Gastrocnemius medialis (tissue), 4 donors: Measurements from ENCODE around the gene OR10P1. TPM values are rescaled to one million over a fixed set of nuclear protein-coding genes. Genes with fewer than 3 reads are reported as not detected.
"Not testable (repeated sequence)": the region's sequence is repeated elsewhere in the genome, so short reads cannot be mapped to it uniquely, and the experiment has no call there.

Experiments
- ATAC-seq, 2 donors: fragments of 150-250 bp; one replicate each; pipeline ENCODE4 v1.9.1; 2016
- DNase-seq, 2 donors: peaks; one replicate each; pipeline ENCODE4 v3.0.0-alpha.2; 2019
- H3K27ac ChIP-seq, 4 donors: fragments of 200-600 bp; sonication (generic); 1 replicate in 1 of 4; 2 replicates in 3 of 4; pipeline ENCODE4 v1.5.1; 2016 to 2018; ENCODE audit warnings: mild to moderate bottlenecking in 2 of 4, moderate library complexity in 1 of 4
- H3K27me3 ChIP-seq, 3 donors: fragments of 200-600 bp; sonication (generic) in 2 of 3; 1 replicate in 1 of 3; 2 replicates in 2 of 3; pipeline versions ENCODE4 v1.5.1 to v1.6.0; 2016 to 2019; ENCODE audit warnings: mild to moderate bottlenecking in 1 of 3, moderate library complexity in 1 of 3
- H3K36me3 ChIP-seq, 2 donors: fragments of 200-600 bp; sonication (generic) in 1 of 2; one replicate each; pipeline ENCODE4 v1.5.1; 2017 to 2018
- H3K4me1 ChIP-seq, 2 donors: fragments of 200-600 bp; sonication (generic) in 1 of 2; one replicate each; pipeline ENCODE4 v1.5.1; 2016 to 2017; ENCODE audit warnings: mild to moderate bottlenecking in 2 of 2
- H3K4me3 ChIP-seq, 4 donors: fragments of 200-600 bp; sonication (generic) in 3 of 4; 1 replicate in 1 of 4; 2 replicates in 3 of 4; pipeline ENCODE4 v1.5.1; 2016 to 2019; ENCODE audit warnings: mild to moderate bottlenecking in 2 of 4
- H3K9me3 ChIP-seq, 3 donors: fragments of 200-600 bp; sonication (generic) in 2 of 3; 1 replicate in 1 of 3; 2 replicates in 2 of 3; pipeline ENCODE4 v1.5.1; 2016 to 2019
- CTCF ChIP-seq, 5 experiments: fragments of 450-650 bp in 3 of 5; fragments of 200-600 bp in 2 of 5; sonication (generic) in 2 of 5; IDR thresholded peaks in 4 of 5; conservative IDR thresholded peaks in 1 of 5; 1 replicate in 4 of 5; 2 replicates in 1 of 5; pipeline ENCODE4 v1.5.1; 2016 to 2019; ENCODE audit warnings: antibody characterized with exemption in 5 of 5, mild to moderate bottlenecking in 3 of 5, moderate library complexity in 3 of 5
- POLR2A ChIP-seq, 2 donors: fragments of 450-650 bp; IDR thresholded peaks; one replicate each; pipeline ENCODE4 v1.6.1; 2017; ENCODE audit warnings: antibody characterized with exemption in 2 of 2, mild to moderate bottlenecking in 2 of 2, moderate library complexity in 2 of 2
- in situ Hi-C, 4 donors: fragments of 200-750 bp; cut with MboI; loops; one replicate each; pipeline versions ENCODE4 v1.15.0 to v1.8.0; 2017; ENCODE audit warnings: low sequenced_read_pairs in 4 of 4
- intact Hi-C: fragments of 100-400 bp; cut with DNase I; formaldehyde crosslinking; loops from one replicate; pipeline ENCODE4 v1.15.1; 2023; ENCODE audit warnings: low total_unique reads
- total RNA-seq, 4 donors: library from RNA; depleted of rRNA; stranded (reverse); fragments of >200 nt; gene quantifications; one replicate each; pipeline versions ENCODE4 v1.1.0 to v1.2.3, GENCODE V29; 2016

The OR10P1 gene
- total RNA-seq, 4 donors from 2014 or later, result not detected

- peaks cover 0 to 4% of the 10 kb centered on the region in 2 donors for H3K4me1 ChIP-seq
- peaks cover 0 to 2% (median 0%) of the 10 kb centered on the region in 3 donors for H3K27me3 ChIP-seq
- DNase-seq, result no peak
- in situ Hi-C loops (loop anchor here in 1 of 4 donors (25.0 kb wide), 1 partner anchor 295 kb away; the partner anchor contains the start of genes DGKA and PYM1), intact Hi-C loops (no loop called here)
- ATAC-seq, result no peak
- TF ChIP-seq POLR2A (IDR thresholded peaks at IDR 0.05) (no peak), CTCF (IDR thresholded peaks at IDR 0.05 in 4 of 5, conservative IDR thresholded peaks at IDR 0.05 in 1 of 5) (no peak)
- no peak overlapping the region for H3K4me3 ChIP-seq
- no peaks in the 10 kb centered on the region for H3K36me3 ChIP-seq
- no peak overlapping the region for H3K27ac ChIP-seq
- H3K9me3 ChIP-seq, result no peaks in the 10 kb centered on the region
Measured at GRCh38 chr12:55642669-55643068, 6.0 kb downstream of the OR10P1 start.

- intact Hi-C loops, result no loop called here
- H3K4me3 ChIP-seq, result no peak overlapping the region
- no peak overlapping the region for H3K27ac ChIP-seq
- no peaks in the 10 kb centered on the region for H3K9me3 ChIP-seq
- ATAC-seq, result no peak
- peaks cover 0 to 4% of the 10 kb centered on the region in 2 donors for H3K4me1 ChIP-seq
- in situ Hi-C loops, result loop anchor here in 1 of 4 donors (25.0 kb wide), 1 partner anchor 293 kb away; the partner anchor contains the start of genes DGKA and PYM1
- H3K27me3 ChIP-seq, result no peaks in the 10 kb centered on the region
- no peaks in the 10 kb centered on the region for H3K36me3 ChIP-seq
- no peak for DNase-seq
- TF ChIP-seq POLR2A (IDR thresholded peaks at IDR 0.05), result no peak
- TF ChIP-seq CTCF (IDR thresholded peaks at IDR 0.05 in 4 of 5, conservative IDR thresholded peaks at IDR 0.05 in 1 of 5), result no peak
Measured at GRCh38 chr12:55644591-55644990, 7.9 kb downstream of the OR10P1 start.

- Histone ChIP-seq H3K4me3 (no peak overlapping the region), H3K27me3 (no peaks in the 10 kb centered on the region), H3K4me1 (peaks cover 0 to 4% of the 10 kb centered on the region in 2 donors), H3K9me3 (no peaks in the 10 kb centered on the region), H3K27ac (peak overlapping the region; percentile 54 to 70 (median 62)), H3K36me3 (no peaks in the 10 kb centered on the region)
- intact Hi-C loops (no loop called here), in situ Hi-C loops (loop anchor here in 1 of 4 donors (25.0 kb wide), 1 partner anchor 290 kb away; the partner anchor contains the start of genes DGKA and PYM1)
- DNase-seq, result no peak
- TF ChIP-seq CTCF (IDR thresholded peaks at IDR 0.05 in 4 of 5, conservative IDR thresholded peaks at IDR 0.05 in 1 of 5) (no peak), POLR2A (IDR thresholded peaks at IDR 0.05) (no peak)
- no peak for ATAC-seq
Measured at GRCh38 chr12:55647027-55647426, 10.3 kb downstream of the OR10P1 start.

- in situ Hi-C loops, result loop anchor here in 1 of 4 donors (25.0 kb wide), 1 partner anchor 162 kb away; the partner anchor contains the start of genes ORMDL2 and SARNP
- not testable (repeated sequence) for H3K4me1 ChIP-seq, H3K27me3 ChIP-seq, H3K36me3 ChIP-seq, H3K4me3 ChIP-seq, ATAC-seq, DNase-seq, H3K9me3 ChIP-seq, H3K27ac ChIP-seq
- intact Hi-C loops, result loop anchor here (10.0 kb wide), 1 partner anchor 164 kb away; the partner anchor contains the start of genes ORMDL2 and SARNP
Measured at GRCh38 chr12:55650620-55651298, 14.1 kb downstream of the OR10P1 start.

- no peak for TF ChIP-seq CTCF (IDR thresholded peaks at IDR 0.05 in 4 of 5, conservative IDR thresholded peaks at IDR 0.05 in 1 of 5)
- TF ChIP-seq POLR2A (IDR thresholded peaks at IDR 0.05), result no peak
- no peak for DNase-seq
- Histone ChIP-seq H3K27me3 (no peaks in the 10 kb centered on the region), H3K36me3 (no peaks in the 10 kb centered on the region), H3K27ac (no peak overlapping the region), H3K4me1 (peaks cover 0 to 4% of the 10 kb centered on the region in 2 donors), H3K4me3 (no peak overlapping the region), H3K9me3 (no peaks in the 10 kb centered on the region)
- ATAC-seq, result no peak
- intact Hi-C loops (loop anchor here (10.0 kb wide), 1 partner anchor 164 kb away; the partner anchor contains the start of genes ORMDL2 and SARNP), in situ Hi-C loops (loop anchor here in 1 of 4 donors (25.0 kb wide), 1 partner anchor 161 kb away; the partner anchor contains the start of genes ORMDL2 and SARNP)
Measured at GRCh38 chr12:55651299-55651683, 14.6 kb downstream of the OR10P1 start.
